Measurements from ENCODE around the gene GTSF1L. TPM values are rescaled to one million over a fixed set of nuclear protein-coding genes. Genes with fewer than 3 reads are reported as not detected.
A peak's percentile ranks its signal among the peaks of the same experiment; 100 is the strongest.

The GTSF1L gene
- total RNA-seq, 2 donors from 2014 or later, result not detected

- H3K9me3 Mint-ChIP-seq, result peaks cover 4% of the 10 kb centered on the region
- no peak overlapping the region for H3K27ac Mint-ChIP-seq
- ATAC-seq (replicated peaks), result no peak
- no peak overlapping the region for H3K4me3 Mint-ChIP-seq
- no peaks in the 10 kb centered on the region for H3K36me3 Mint-ChIP-seq (ENCODE audit: low read depth)
- H3K4me1 Mint-ChIP-seq, result peaks cover 13% of the 10 kb centered on the region
- H3K27me3 Mint-ChIP-seq, result no peaks in the 10 kb centered on the region
Observed at GRCh38 chr20:43731469-43731868, 4.7 kb upstream of the GTSF1L start.

- H3K27me3 Mint-ChIP-seq, result no peaks in the 10 kb centered on the region
- no peak overlapping the region for H3K27ac Mint-ChIP-seq
- H3K9me3 Mint-ChIP-seq, result peaks cover 4% of the 10 kb centered on the region
- peaks cover 13% of the 10 kb centered on the region for H3K4me1 Mint-ChIP-seq
- no peak for ATAC-seq (replicated peaks)
- no peaks in the 10 kb centered on the region for H3K36me3 Mint-ChIP-seq (ENCODE audit: low read depth)
- H3K4me3 Mint-ChIP-seq, result peak overlapping the region; percentile 8
Observed at GRCh38 chr20:43728686-43729255, 2.0 kb upstream of the GTSF1L start.

- Mint-ChIP-seq H3K27ac (no peak overlapping the region), H3K4me3 (peak overlapping the region; percentile 8)
- ATAC-seq (replicated peaks), result no peak
Observed at GRCh38 chr20:43727980-43728590, 1.3 kb upstream of the GTSF1L start.

DNA sequence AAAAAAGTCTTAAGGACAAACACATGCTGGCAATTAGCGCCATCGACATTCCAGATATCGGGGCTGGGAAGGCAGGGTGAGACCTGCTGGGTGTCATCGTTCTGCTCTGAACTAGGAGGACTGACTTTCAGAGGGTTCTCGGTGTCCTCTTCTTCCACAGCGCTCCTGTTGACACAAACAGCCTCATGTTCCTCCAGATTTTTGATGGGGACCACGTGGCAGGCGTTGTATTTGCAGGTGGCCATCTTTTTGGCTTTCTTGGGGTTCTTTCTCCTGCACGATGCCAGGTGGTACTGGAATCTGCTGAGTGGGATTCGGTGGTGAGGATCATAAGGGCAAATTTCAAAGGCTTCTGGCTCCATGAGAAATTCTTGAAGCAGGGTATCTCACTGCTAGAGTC, 469 bp downstream of the GTSF1L start:
- Mint-ChIP-seq H3K27me3 (no peaks in the 10 kb centered on the region), H3K9me3 (peaks cover 4% of the 10 kb centered on the region), H3K27ac (no peak overlapping the region), H3K4me3 (no peak overlapping the region), H3K36me3 (ENCODE audit: low read depth) (no peaks in the 10 kb centered on the region), H3K4me1 (peaks cover 13% of the 10 kb centered on the region)
- ATAC-seq (replicated peaks), result no peak

More at GRCh38 chr20:43727980-43728590, 1.3 kb upstream of the GTSF1L start:
- Mint-ChIP-seq H3K9me3 (peaks cover 4% of the 10 kb centered on the region), H3K4me1 (peaks cover 13% of the 10 kb centered on the region), H3K36me3 (ENCODE audit: low read depth) (no peaks in the 10 kb centered on the region), H3K27me3 (no peaks in the 10 kb centered on the region)

GRCh38 chr20:43725666-43726065, 1.1 kb downstream of the GTSF1L start:
- H3K27ac Mint-ChIP-seq, result no peak overlapping the region
- H3K4me1 Mint-ChIP-seq, result peaks cover 13% of the 10 kb centered on the region
- no peaks in the 10 kb centered on the region for H3K27me3 Mint-ChIP-seq
- H3K36me3 Mint-ChIP-seq (ENCODE audit: low read depth), result no peaks in the 10 kb centered on the region
- no peak for ATAC-seq (replicated peaks)
- H3K9me3 Mint-ChIP-seq, result peaks cover 4% of the 10 kb centered on the region
- no peak overlapping the region for H3K4me3 Mint-ChIP-seq

DNA sequence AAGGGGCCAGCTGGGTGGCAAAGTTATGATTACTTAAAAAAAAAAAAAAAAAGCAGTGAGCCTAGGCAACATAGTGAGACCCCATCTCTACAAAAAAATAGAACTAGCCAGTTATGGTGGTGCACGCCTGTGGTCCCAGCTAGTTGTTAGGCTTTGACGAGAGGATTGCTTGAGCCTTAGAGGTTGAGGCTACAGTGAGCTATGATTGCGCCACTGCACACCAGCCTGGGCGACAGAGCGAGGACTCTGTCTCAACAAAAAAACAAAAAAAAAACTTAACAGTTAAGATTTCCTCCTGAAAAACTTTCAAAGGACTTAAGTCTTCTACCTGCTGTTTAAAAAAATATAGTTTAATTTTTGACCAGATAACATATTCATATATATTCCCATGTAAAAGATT, 2.4 kb downstream of the GTSF1L start:
- H3K27ac Mint-ChIP-seq, result no peak overlapping the region
- no peak overlapping the region for H3K4me3 Mint-ChIP-seq

DNA sequence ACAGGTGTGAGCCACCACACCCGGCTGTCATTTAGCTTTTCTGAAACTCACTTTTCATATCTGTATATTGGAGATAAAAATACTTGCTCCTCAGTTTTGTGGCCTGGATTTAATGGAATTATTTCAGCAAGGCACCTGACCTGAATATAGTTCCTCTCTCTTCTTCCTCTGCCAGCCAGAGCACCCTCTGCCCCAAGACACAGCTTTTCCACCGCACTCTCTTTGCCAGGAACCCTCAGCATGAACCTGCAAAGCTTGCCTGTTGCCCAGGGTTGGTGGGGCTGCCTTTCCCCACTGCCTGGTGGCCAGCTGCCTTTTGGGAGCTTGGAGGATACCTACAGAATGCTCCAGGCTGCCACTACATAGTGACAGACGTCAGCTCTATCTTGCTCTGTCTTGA, 3.1 kb downstream of the GTSF1L start:
- H3K27me3 Mint-ChIP-seq, result no peaks in the 10 kb centered on the region

More for the DNA sequence above, 2.4 kb downstream of the GTSF1L start:
- Mint-ChIP-seq H3K9me3 (peaks cover 4% of the 10 kb centered on the region), H3K27me3 (no peaks in the 10 kb centered on the region), H3K36me3 (ENCODE audit: low read depth) (no peaks in the 10 kb centered on the region), H3K4me1 (peaks cover 13% of the 10 kb centered on the region)
- ATAC-seq (replicated peaks), result no peak

DNA sequence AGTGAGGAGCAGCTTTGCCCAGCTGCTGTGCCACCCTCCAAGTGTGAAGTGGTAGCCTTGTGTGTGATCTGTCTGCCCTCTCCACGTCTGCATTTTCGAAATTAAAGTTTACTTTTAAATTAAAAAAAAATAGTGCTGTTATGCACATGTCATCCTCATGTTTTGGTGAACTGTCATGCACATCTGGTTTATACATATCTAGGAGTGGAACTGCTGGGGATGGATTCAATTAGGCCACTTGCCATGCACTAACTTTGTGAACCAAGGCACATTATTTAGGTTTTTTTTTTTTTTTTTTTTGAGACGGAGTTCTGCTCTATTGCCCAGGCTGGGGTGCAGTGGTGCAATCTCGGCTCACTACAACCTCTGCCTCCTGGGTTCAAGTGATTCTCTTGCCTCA, 3.6 kb downstream of the GTSF1L start:
- Mint-ChIP-seq H3K27me3 (no peaks in the 10 kb centered on the region), H3K9me3 (no peaks in the 10 kb centered on the region), H3K36me3 (ENCODE audit: low read depth) (no peaks in the 10 kb centered on the region), H3K4me3 (no peak overlapping the region), H3K27ac (no peak overlapping the region), H3K4me1 (peaks cover 3% of the 10 kb centered on the region)
- no peak for ATAC-seq (replicated peaks)

More for the DNA sequence above, 3.1 kb downstream of the GTSF1L start:
- Mint-ChIP-seq H3K4me1 (peaks cover 8% of the 10 kb centered on the region), H3K9me3 (peaks cover 4% of the 10 kb centered on the region), H3K27ac (no peak overlapping the region), H3K4me3 (no peak overlapping the region), H3K36me3 (ENCODE audit: low read depth) (no peaks in the 10 kb centered on the region)
- ATAC-seq (replicated peaks), result no peak

- Mint-ChIP-seq H3K27me3 (no peaks in the 10 kb centered on the region), H3K9me3 (no peaks in the 10 kb centered on the region), H3K4me3 (peak overlapping the region; percentile 45), H3K27ac (peak overlapping the region; percentile 12), H3K36me3 (ENCODE audit: low read depth) (no peaks in the 10 kb centered on the region), H3K4me1 (no peaks in the 10 kb centered on the region)
- peak; percentile 69 for ATAC-seq (replicated peaks)
Observed at GRCh38 chr20:43722153-43722505, 4.7 kb downstream of the GTSF1L start.

DNA sequence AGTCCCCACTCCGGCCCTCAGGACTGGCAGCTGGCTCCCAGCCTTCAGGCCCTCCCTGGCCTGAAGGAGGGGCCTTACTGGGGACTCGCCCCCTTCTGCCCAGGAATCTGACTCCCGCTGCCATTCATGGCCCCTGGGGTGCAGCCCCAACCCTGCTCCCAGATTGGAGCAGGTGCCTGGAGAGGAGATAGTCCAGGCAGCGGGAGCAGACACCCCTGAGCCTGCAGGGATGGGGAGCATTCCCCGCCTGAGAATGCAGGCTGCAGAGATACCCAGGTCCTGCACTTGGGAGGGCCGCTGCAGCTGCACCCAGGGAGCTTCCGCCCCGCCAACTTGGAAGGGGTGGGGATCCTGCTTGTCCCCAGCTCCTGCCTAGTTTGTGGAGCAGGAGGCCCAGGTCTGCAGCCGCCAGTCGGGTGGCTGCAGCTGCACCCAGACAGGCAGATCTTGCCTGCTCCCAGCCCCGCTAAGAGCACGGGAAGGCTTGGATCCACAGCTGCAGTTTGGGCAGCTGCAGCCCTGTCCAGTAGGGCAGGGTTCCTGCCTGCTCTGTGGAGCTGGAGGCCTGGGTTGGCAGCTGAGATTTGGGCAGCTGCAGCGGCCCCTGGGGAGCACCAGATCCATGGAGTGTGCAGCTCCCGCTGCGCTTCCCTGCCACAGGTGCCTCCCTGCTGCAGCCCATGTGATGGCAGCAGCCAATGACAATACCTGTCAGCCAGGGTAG, 5.2 kb downstream of the GTSF1L start:
- ATAC-seq (replicated peaks), result peak; percentile 79
- Mint-ChIP-seq H3K27ac (peak overlapping the region; percentile 12), H3K36me3 (ENCODE audit: low read depth) (no peaks in the 10 kb centered on the region), H3K9me3 (no peaks in the 10 kb centered on the region), H3K4me1 (no peaks in the 10 kb centered on the region), H3K27me3 (no peaks in the 10 kb centered on the region), H3K4me3 (peak overlapping the region; percentile 45)

GRCh38 chr20:43721097-43721428, 5.7 kb downstream of the GTSF1L start:
- no peaks in the 10 kb centered on the region for H3K4me1 Mint-ChIP-seq
- ATAC-seq (replicated peaks), result no peak
- H3K9me3 Mint-ChIP-seq, result no peaks in the 10 kb centered on the region

DNA sequence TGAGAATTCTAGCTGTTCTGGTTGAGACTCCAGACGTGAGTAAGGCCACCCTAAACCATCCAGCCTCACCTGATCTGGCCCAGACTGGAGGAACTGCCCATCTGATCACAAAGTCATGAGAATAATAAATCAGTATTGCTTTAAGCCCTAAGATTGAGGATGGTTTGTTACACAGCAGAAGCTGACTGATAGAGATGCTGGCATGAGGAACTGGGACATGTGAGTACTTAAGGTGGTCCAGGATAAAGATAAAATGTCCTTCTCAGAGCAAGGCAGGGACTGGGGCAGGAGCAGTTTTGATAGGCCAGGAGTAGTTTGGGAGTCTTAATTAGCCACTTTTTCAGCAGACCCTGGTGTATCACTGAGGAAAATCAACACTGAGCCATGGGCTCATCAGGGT, 6.8 kb downstream of the GTSF1L start:
- Mint-ChIP-seq H3K9me3 (no peaks in the 10 kb centered on the region), H3K4me1 (no peaks in the 10 kb centered on the region), H3K27ac (peak overlapping the region; percentile 18), H3K27me3 (no peaks in the 10 kb centered on the region), H3K36me3 (ENCODE audit: low read depth) (no peaks in the 10 kb centered on the region), H3K4me3 (no peak overlapping the region)
- ATAC-seq (replicated peaks), result no peak

More at GRCh38 chr20:43721097-43721428, 5.7 kb downstream of the GTSF1L start:
- H3K4me3 Mint-ChIP-seq, result no peak overlapping the region
- no peak overlapping the region for H3K27ac Mint-ChIP-seq
- H3K36me3 Mint-ChIP-seq (ENCODE audit: low read depth), result no peaks in the 10 kb centered on the region
- no peaks in the 10 kb centered on the region for H3K27me3 Mint-ChIP-seq

DNA sequence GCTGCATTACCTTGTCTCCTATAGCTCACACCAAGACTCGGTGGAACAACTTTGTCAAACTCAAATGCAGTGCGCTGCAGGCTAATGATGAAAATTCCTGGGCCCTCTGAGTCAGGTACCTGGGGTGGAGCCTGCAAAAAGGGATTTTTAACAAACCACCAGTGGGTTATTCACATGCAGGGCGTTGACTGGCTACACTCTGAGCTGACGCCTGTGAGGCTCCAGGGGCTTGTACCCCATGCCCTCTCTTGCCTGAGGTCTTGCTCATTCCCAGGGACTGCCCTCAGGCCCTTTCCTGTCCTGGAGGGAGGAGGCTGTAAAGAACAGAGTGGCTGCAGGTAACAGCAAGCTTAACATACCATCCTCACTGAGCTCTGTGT, 9.2 kb downstream of the GTSF1L start:
- no peaks in the 10 kb centered on the region for H3K9me3 Mint-ChIP-seq
- no peak for ATAC-seq (replicated peaks)
- H3K27ac Mint-ChIP-seq, result no peak overlapping the region

GRCh38 chr20:43716757-43717615, 9.8 kb downstream of the GTSF1L start:
- Mint-ChIP-seq H3K4me3 (no peak overlapping the region), H3K27ac (no peak overlapping the region), H3K36me3 (ENCODE audit: low read depth) (no peaks in the 10 kb centered on the region), H3K4me1 (no peaks in the 10 kb centered on the region), H3K27me3 (no peaks in the 10 kb centered on the region), H3K9me3 (no peaks in the 10 kb centered on the region)
- no peak for ATAC-seq (replicated peaks)

More for the DNA sequence above, 9.2 kb downstream of the GTSF1L start:
- H3K36me3 Mint-ChIP-seq (ENCODE audit: low read depth), result no peaks in the 10 kb centered on the region
- H3K4me3 Mint-ChIP-seq, result no peak overlapping the region
- no peaks in the 10 kb centered on the region for H3K27me3 Mint-ChIP-seq
- no peaks in the 10 kb centered on the region for H3K4me1 Mint-ChIP-seq
